Endodermal cell (in vitro differentiated cells): ENCODE measurements around the gene OLFML3. TPM values are rescaled to one million over a fixed set of nuclear protein-coding genes. Genes with fewer than 3 reads are reported as not detected.

ENCODE experiments used
- DNase-seq: peaks from one replicate; pipeline ENCODE4 v3.0.0-alpha.2; 2017
- H3K27ac ChIP-seq: 2 replicates; pipeline ENCODE4 v1.5.1; 2013; ENCODE audit warnings: mild to moderate bottlenecking, low read depth, low read length, moderate library complexity
- H3K27me3 ChIP-seq: 2 replicates; pipeline ENCODE4 v1.6.1; 2013; ENCODE audit warnings: mild to moderate bottlenecking, low read length, moderate library complexity; ENCODE audit not compliant: insufficient read depth, control insufficient read depth, poor library complexity, severe bottlenecking
- H3K36me3 ChIP-seq: 2 replicates; pipeline ENCODE4 v1.7.0; 2013; ENCODE audit warnings: mild to moderate bottlenecking, low read length, moderate library complexity; ENCODE audit not compliant: control insufficient read depth, insufficient read depth
- H3K4me1 ChIP-seq: one replicate; pipeline ENCODE4 v1.7.0; 2013; ENCODE audit warnings: low read length; ENCODE audit not compliant: control insufficient read depth, insufficient read depth
- H3K4me3 ChIP-seq: 2 replicates; pipeline ENCODE4 v1.5.1; 2013; ENCODE audit warnings: mild to moderate bottlenecking, low read length, moderate library complexity
- H3K9ac ChIP-seq: 2 replicates; pipeline ENCODE4 v1.6.1; 2013; ENCODE audit warnings: mild to moderate bottlenecking, low read length, moderate library complexity; ENCODE audit not compliant: poor library complexity, severe bottlenecking; ENCODE audit errors: extremely low read depth
- H3K9me3 ChIP-seq: 2 replicates; pipeline ENCODE4 v1.6.1; 2013; ENCODE audit warnings: mild to moderate bottlenecking, low read length, moderate library complexity; ENCODE audit not compliant: control insufficient read depth
- H3K27ac Mint-ChIP-seq: 2 replicates; pipeline ENCODE4 v1.8.0; 2020; ENCODE audit warnings: mixed read lengths
- H3K27me3 Mint-ChIP-seq: 2 replicates; pipeline ENCODE4 v1.8.0; 2021; ENCODE audit warnings: mild to moderate bottlenecking, mixed read lengths; ENCODE audit not compliant: insufficient read depth
- H3K36me3 Mint-ChIP-seq: 2 replicates; pipeline ENCODE4 v1.8.0; 2020; ENCODE audit warnings: low read depth, mixed read lengths
- H3K4me1 Mint-ChIP-seq: 2 replicates; pipeline ENCODE4 v1.8.0; 2020; ENCODE audit warnings: mixed read lengths
- H3K4me3 Mint-ChIP-seq: 2 replicates; pipeline ENCODE4 v1.8.0; 2020; ENCODE audit warnings: mild to moderate bottlenecking, moderate library complexity, mixed read lengths
- H3K9me3 Mint-ChIP-seq: 2 replicates; pipeline ENCODE4 v1.8.0; 2020; ENCODE audit warnings: mild to moderate bottlenecking, mixed read lengths
- WGBS, 2 experiments: methylation state at CpG; one replicate each; pipeline versions ENCODE4 v1.1.5 to v1.1.7; 2013; ENCODE audit warnings: missing lambda C conversion rate in 2 of 2, mixed read lengths in 1 of 2; ENCODE audit not compliant: insufficient coverage in 1 of 2, insufficient read length in 1 of 2; 5-methylcytosine and 5-hydroxymethylcytosine counted together
- total RNA-seq, 2 donors: library from RNA; stranded (reverse); fragmentation: NEBNext Ultra II Directional in 1 of 2; extraction: Animal tissue kit (Norgen Biotek cat#: 25700) in 1 of 2; gene quantifications; 2 replicates in 1 of 2; 3 replicates in 1 of 2; pipeline ENCODE4 v1.2.1, GENCODE V29; 2021
- TF ChIP-seq, protein P1 (sequence below): fragments of 200-600 bp; sonication (generic); conservative IDR thresholded peaks from 2 replicates; pipeline ENCODE4 v1.5.0; 2021; ENCODE audit warnings: antibody characterized with exemption, mild to moderate bottlenecking

OLFML3 gene
- total RNA-seq, 2 donors from 2014 or later: 4.3 to 14.8 TPM

DNA sequence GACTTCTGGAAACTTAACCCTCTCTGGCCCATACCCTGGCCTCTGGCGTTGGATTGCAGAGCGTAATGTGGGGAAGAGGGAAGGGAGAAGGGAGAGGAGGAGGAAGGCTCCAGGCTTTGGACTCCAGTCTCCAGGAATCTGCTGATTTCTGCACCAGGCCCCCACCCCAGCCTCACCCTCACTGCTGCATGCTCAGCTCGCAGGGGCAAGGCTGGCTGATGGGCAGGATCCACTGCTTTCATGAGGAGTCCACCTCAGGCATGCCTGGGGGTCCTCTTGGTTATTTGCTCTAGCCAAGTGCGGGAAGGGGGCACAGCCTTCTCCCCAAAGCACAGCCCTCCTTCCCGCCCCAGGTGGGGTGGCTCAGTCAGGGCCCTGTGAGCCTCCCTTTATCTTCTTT is 3.7 kb downstream of the OLFML3 start:
- Mint-ChIP-seq H3K4me1 (peaks cover 34% of the 10 kb centered on the region), H3K4me3 (no peak overlapping the region), H3K27me3 (peaks cover 67% of the 10 kb centered on the region), H3K36me3 (peaks cover 19% of the 10 kb centered on the region), H3K9me3 (peaks cover 34% of the 10 kb centered on the region), H3K27ac (no peak overlapping the region)
- Histone ChIP-seq H3K27me3 (peaks cover 21% of the 10 kb centered on the region), H3K4me3 (no peak overlapping the region), H3K9ac (no peak overlapping the region), H3K36me3 (no peaks in the 10 kb centered on the region), H3K4me1 (peaks cover 7% of the 10 kb centered on the region), H3K27ac (no peak overlapping the region), H3K9me3 (peaks cover 35% of the 10 kb centered on the region)
- TF ChIP-seq, protein P1, sequence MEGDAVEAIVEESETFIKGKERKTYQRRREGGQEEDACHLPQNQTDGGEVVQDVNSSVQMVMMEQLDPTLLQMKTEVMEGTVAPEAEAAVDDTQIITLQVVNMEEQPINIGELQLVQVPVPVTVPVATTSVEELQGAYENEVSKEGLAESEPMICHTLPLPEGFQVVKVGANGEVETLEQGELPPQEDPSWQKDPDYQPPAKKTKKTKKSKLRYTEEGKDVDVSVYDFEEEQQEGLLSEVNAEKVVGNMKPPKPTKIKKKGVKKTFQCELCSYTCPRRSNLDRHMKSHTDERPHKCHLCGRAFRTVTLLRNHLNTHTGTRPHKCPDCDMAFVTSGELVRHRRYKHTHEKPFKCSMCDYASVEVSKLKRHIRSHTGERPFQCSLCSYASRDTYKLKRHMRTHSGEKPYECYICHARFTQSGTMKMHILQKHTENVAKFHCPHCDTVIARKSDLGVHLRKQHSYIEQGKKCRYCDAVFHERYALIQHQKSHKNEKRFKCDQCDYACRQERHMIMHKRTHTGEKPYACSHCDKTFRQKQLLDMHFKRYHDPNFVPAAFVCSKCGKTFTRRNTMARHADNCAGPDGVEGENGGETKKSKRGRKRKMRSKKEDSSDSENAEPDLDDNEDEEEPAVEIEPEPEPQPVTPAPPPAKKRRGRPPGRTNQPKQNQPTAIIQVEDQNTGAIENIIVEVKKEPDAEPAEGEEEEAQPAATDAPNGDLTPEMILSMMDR: no peak
- 95 to 100% methylated on average over 1 to 5 of the region's 5 CpGs for WGBS, 2 experiments
- DNase-seq: no peak

DNA sequence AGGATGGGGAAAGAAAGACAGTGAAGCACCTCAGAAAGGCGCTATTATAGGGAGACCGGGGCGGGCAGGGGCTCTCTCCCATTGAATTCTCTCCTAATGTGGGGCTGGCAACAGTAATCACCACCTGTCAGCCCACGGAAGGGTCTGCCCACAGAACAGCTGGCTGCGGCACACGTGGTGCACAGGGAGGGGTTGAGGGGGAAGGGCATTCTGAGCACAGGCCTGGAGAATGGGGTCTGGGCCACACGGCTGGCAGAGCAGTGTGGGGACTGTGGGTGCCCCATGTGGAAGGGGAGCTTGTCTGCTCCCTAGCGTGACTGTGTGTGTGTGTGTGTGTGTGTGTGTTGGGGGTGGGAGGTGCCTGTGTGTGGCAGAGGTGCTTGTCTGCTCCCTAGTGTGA is 4.1 kb downstream of the OLFML3 start:
- Histone ChIP-seq H3K27ac (no peak overlapping the region), H3K9ac (no peak overlapping the region), H3K36me3 (no peaks in the 10 kb centered on the region), H3K4me1 (peaks cover 7% of the 10 kb centered on the region), H3K27me3 (peaks cover 21% of the 10 kb centered on the region), H3K9me3 (peaks cover 35% of the 10 kb centered on the region), H3K4me3 (no peak overlapping the region)
- Mint-ChIP-seq H3K27me3 (peaks cover 67% of the 10 kb centered on the region), H3K27ac (no peak overlapping the region), H3K9me3 (peaks cover 34% of the 10 kb centered on the region), H3K4me3 (no peak overlapping the region), H3K36me3 (peaks cover 19% of the 10 kb centered on the region), H3K4me1 (peaks cover 34% of the 10 kb centered on the region)
- DNase-seq: no peak
- WGBS, 2 experiments: 94% methylated on average over 3 to 8 of the region's 8 CpGs
- TF ChIP-seq, protein P1: no peak

DNA sequence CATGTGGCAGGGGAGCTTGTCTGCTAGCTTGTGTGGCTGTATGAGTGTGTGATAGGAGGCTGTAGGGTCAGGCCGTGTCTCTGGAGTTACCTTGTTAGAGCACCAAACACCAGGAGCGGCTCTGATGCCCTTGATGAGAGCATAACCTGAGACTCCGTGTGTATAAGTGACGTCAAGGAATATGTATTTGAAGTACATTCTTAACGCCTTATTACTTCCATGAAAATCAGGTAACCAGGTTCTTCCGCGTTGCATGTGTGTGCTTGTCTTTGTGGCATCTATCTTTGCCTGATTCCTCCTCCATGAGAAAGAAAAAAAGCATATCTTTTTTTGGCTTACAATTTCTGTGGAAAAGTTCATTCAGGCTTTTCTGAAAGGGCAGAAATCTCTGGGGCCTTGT is 4.6 kb downstream of the OLFML3 start:
- H3K4me3 ChIP-seq: no peak overlapping the region
- H3K4me1 ChIP-seq: peaks cover 6% of the 10 kb centered on the region
- H3K27me3 ChIP-seq: peaks cover 21% of the 10 kb centered on the region
- Mint-ChIP-seq H3K4me1 (peaks cover 32% of the 10 kb centered on the region), H3K4me3 (no peak overlapping the region), H3K27me3 (peaks cover 70% of the 10 kb centered on the region), H3K9me3 (peaks cover 36% of the 10 kb centered on the region), H3K36me3 (peaks cover 19% of the 10 kb centered on the region), H3K27ac (no peak overlapping the region)
- peaks cover 35% of the 10 kb centered on the region for H3K9me3 ChIP-seq
- TF ChIP-seq, protein P1: no peak
- WGBS, 2 experiments: 93 to 98% methylated on average over 7 of the region's 7 CpGs
- no peak overlapping the region for H3K9ac ChIP-seq
- H3K36me3 ChIP-seq: no peaks in the 10 kb centered on the region
- DNase-seq: no peak
- no peak overlapping the region for H3K27ac ChIP-seq
